ENCODE measurements around the gene CRB2.
A peak's percentile ranks its signal among the peaks of the same experiment; 100 is the strongest.

CRB2 gene

DNA sequence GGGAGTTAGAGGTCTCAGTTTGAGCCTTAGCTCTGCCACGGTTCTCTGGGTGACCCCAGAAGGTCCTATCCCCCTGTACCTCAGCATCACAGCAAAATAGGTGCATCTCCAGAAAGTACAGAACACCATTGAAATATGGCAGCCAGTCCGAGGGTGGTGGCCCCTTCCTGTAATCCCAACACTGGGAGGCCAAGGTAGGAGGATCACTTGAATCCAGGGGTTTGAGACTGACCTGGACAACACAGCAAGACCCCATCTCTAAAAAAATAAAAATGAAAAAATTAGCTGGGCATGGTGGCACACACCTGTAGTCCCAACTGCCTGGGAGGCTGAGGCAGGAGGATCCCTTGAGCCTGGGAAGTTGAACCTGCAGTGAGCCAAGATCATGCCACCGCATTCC lies 7.0 kb upstream of the CRB2 start:
- ChIA-PET CTCF (interaction anchor here (1.2 to 1.3 kb wide), 2 partner anchors 12 to 269 kb away, joined by 3 to 5 read pairs; no protein-coding TSS in a partner anchor), POLR2A (no interaction called here)
- no peak for TF ChIP-seq BHLHE40 (IDR thresholded peaks at IDR 0.05; ENCODE audit: borderline replicate concordance)
- no peak for TF ChIP-seq SUZ12 (IDR thresholded peaks at IDR 0.05)
- TF ChIP-seq CTBP1 (IDR thresholded peaks at IDR 0.05; ENCODE audit: borderline replicate concordance) = no peak
- DNase-seq (ENCODE audit: extremely low spot score) = no peak

DNA sequence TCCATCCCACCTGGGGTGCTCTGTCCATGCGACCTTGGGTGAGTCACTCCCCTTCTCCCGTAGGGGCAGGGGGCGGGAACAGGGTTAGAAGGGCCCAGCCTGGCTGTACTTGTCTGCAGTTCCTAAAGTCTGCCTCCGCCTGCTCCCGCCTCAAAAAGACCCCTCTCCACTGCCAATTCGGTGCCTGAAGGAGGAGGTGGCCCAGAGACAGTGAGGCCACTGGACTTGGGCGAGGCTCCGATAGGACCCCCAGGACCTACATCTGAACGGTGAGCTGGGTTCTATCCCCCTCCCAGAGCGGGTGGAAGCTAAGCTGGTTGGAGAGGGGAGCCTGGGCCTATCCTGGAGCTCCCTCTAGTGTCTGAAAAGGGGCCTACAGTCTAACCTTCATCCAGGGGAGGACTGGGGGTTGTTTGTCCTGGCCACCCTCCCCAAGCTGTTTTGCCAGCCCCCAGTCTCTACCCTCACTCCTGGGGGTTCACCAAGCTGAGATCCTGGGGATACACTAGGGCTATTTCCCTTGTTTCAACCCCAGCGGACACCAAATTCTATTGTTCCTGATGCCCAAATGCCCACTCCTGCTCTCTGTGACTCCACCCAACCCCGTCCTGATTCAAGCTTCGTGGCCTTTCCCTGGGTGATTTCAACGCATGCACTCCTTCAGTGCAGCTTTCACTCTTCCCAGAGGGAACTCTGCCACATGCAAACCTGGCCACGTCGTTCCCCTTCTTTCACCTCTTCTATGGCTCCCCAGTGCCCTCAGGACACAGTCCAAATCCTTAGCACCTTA lies 6.1 kb upstream of the CRB2 start:
- TF ChIP-seq SP1 (IDR thresholded peaks at IDR 0.05) (no peak), TARDBP (IDR thresholded peaks at IDR 0.05) (no peak), ELF4 (IDR thresholded peaks at IDR 0.05) (no peak), SUZ12 (IDR thresholded peaks at IDR 0.05) (no peak), FOXA1 (IDR thresholded peaks at IDR 0.05) (no peak), FOXM1 (IDR thresholded peaks at IDR 0.05; ENCODE audit: borderline replicate concordance) (no peak), CTBP1 (IDR thresholded peaks at IDR 0.05; ENCODE audit: borderline replicate concordance) (no peak), BHLHE40 (IDR thresholded peaks at IDR 0.05; ENCODE audit: borderline replicate concordance) (no peak), LEF1 (IDR thresholded peaks at IDR 0.05; ENCODE audit: borderline replicate concordance) (no peak), FOXK2 (IDR thresholded peaks at IDR 0.05) (no peak), NFRKB (IDR thresholded peaks at IDR 0.05) (no peak)
- ChIA-PET CTCF (interaction anchor here (0.6 to 1.4 kb wide), 12 partner anchors 8 to 527 kb away, joined by 3 to 8 read pairs (median 4); no protein-coding TSS in a partner anchor), POLR2A (no interaction called here)
- DNase-seq (ENCODE audit: extremely low spot score) = peak; percentile 81

DNA sequence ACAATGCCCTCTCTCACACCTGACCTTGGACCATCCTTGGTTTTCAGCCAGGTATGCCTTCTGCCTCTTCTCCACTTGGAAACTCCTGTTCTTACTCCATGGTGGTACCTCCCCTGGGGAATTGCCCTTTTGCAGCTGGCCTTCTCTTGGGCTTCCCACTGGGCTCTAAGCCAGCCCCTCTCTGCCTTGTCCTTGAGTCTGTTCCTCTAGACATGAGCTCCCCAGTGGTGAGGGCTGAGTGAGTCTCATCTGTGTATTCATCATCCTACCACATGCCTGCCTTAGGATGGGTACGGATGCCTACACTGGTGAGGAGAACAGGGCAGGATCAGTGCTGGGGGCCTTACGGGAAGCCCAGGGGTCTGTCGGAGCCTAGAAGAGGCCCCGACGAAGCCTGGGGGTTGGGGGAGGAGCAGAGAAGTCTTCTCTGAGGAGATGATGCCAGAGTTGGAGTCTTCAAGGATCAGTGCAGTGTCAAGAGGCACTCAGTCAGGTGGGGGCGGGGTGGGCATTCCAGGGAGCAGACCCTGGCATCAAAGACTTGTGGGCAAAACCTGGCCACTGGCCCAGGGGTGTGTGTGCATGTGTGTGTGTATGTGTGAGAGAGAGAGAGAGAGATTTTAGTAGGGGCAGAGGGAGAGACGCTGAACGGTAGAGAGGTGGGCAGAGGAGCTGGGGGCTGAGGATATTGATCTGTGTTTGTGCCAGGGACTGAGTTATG lies 5.2 kb upstream of the CRB2 start:
- ChIA-PET POLR2A (no interaction called here), CTCF (interaction anchor here (0.5 to 1.4 kb wide), 8 partner anchors 9 to 275 kb away, joined by 3 to 8 read pairs (median 4); no protein-coding TSS in a partner anchor)
- no peak for TF ChIP-seq ELF4 (IDR thresholded peaks at IDR 0.05)
- TF ChIP-seq HDGF (IDR thresholded peaks at IDR 0.05; ENCODE audit: borderline replicate concordance) = no peak
- TF ChIP-seq L3MBTL2 (conservative IDR thresholded peaks at IDR 0.05) = no peak
- no peak for TF ChIP-seq LEF1 (IDR thresholded peaks at IDR 0.05; ENCODE audit: borderline replicate concordance)
- no peak for TF ChIP-seq NFRKB (IDR thresholded peaks at IDR 0.05)
- TF ChIP-seq FOXA1 (IDR thresholded peaks at IDR 0.05) = no peak
- no peak for TF ChIP-seq FOXM1 (IDR thresholded peaks at IDR 0.05; ENCODE audit: borderline replicate concordance)
- TF ChIP-seq BHLHE40 (IDR thresholded peaks at IDR 0.05; ENCODE audit: borderline replicate concordance) = no peak
- no peak for TF ChIP-seq ARNT (IDR thresholded peaks at IDR 0.05)
- TF ChIP-seq TARDBP (IDR thresholded peaks at IDR 0.05) = no peak
- TF ChIP-seq CTBP1 (IDR thresholded peaks at IDR 0.05; ENCODE audit: borderline replicate concordance) = no peak
- no peak for TF ChIP-seq SP1 (IDR thresholded peaks at IDR 0.05)
- no peak for TF ChIP-seq FOXK2 (IDR thresholded peaks at IDR 0.05)
- TF ChIP-seq SUZ12 (IDR thresholded peaks at IDR 0.05) = no peak
- TF ChIP-seq ZNF384 (IDR thresholded peaks at IDR 0.05) = no peak
- TF ChIP-seq, protein P1, sequence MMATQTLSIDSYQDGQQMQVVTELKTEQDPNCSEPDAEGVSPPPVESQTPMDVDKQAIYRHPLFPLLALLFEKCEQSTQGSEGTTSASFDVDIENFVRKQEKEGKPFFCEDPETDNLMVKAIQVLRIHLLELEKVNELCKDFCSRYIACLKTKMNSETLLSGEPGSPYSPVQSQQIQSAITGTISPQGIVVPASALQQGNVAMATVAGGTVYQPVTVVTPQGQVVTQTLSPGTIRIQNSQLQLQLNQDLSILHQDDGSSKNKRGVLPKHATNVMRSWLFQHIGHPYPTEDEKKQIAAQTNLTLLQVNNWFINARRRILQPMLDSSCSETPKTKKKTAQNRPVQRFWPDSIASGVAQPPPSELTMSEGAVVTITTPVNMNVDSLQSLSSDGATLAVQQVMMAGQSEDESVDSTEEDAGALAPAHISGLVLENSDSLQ (IDR thresholded peaks at IDR 0.05) = no peak
- DNase-seq (ENCODE audit: extremely low spot score) = no peak

DNA sequence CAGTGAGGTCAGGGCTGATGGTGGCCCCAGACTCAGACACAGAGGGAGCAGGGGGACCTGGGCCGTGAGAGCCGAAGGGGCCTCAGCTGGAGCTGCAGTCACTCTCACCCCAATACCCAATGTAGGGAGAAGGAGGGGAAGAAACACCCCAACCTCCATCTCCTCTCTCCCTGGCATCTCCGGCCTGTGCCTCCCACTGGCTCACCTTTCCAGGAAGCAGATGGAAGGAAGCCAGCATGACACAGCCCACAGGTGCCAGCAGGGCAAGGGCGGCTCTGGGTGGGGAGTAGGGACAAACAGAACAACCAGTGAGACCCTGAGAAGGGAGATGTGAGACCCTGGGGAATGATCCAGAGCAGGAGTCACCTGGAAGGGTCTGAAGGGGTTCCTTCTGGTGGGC lies 3.0 kb upstream of the CRB2 start:
- POLR2A ChIA-PET = no interaction called here
- TF ChIP-seq SUZ12 (IDR thresholded peaks at IDR 0.05) = no peak
- no peak for DNase-seq (ENCODE audit: extremely low spot score)
- CTCF ChIA-PET = interaction anchor here (1.5 kb wide), 1 partner anchor 272 kb away, joined by 3 read pairs; no protein-coding TSS in a partner anchor

DNA sequence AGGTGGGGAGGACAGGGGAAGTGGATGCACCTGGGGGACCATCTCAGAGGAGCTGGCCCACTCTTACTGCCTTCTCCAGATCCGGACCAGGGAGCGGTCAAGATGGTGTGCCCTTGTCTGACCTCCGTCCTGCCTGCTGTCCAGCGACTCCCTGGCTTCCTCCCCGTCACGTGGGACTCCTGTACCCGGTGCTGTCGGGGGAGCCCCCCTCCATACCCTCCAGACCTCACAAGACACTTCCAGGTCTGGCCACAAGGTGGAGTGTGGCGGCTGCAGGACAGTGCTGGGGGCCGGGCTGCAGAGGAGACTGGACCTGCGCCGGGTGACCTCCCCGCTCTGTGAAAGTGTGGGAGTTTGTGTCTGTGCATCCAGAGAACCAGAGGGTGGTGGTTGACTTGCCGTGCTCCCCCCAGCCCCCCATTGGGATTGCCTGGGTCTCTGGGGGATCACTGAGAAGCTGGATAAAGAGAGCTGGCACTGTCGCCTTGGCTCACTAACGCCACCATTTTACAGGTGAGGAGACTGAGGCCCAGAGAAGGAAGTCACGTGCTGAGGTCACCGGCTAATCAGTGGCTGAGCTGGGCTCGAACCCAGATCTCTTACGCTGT lies 1.9 kb upstream of the CRB2 start:
- ChIA-PET CTCF (interaction anchor here (0.7 to 3.2 kb wide), 6 partner anchors 18 to 273 kb away, joined by 3 to 20 read pairs (median 4); no protein-coding TSS in a partner anchor), POLR2A (no interaction called here)
- TF ChIP-seq ARNT (IDR thresholded peaks at IDR 0.05) (no peak), TARDBP (IDR thresholded peaks at IDR 0.05) (no peak), CTBP1 (IDR thresholded peaks at IDR 0.05; ENCODE audit: borderline replicate concordance) (no peak), LEF1 (IDR thresholded peaks at IDR 0.05; ENCODE audit: borderline replicate concordance) (no peak), L3MBTL2 (conservative IDR thresholded peaks at IDR 0.05) (no peak), FOXM1 (IDR thresholded peaks at IDR 0.05; ENCODE audit: borderline replicate concordance) (no peak), HDGF (IDR thresholded peaks at IDR 0.05; ENCODE audit: borderline replicate concordance) (no peak), NFRKB (IDR thresholded peaks at IDR 0.05) (no peak), SUZ12 (IDR thresholded peaks at IDR 0.05) (no peak), ZNF384 (IDR thresholded peaks at IDR 0.05) (no peak), SP1 (IDR thresholded peaks at IDR 0.05) (no peak), BHLHE40 (IDR thresholded peaks at IDR 0.05; ENCODE audit: borderline replicate concordance) (no peak), ELF4 (IDR thresholded peaks at IDR 0.05) (no peak), FOXK2 (IDR thresholded peaks at IDR 0.05) (no peak), FOXA1 (IDR thresholded peaks at IDR 0.05) (no peak)
- TF ChIP-seq, protein P1 (IDR thresholded peaks at IDR 0.05) = no peak
- peak; percentile 84 for DNase-seq (ENCODE audit: extremely low spot score)
